ENCODE data around the gene CRYL1. TPM values are rescaled to one million over a fixed set of nuclear protein-coding genes. Genes with fewer than 3 reads are reported as not detected.

Gene CRYL1
- total RNA-seq, 3 donors from 2014 or later = 27.5 to 68.3 (median 29.0) TPM

- Histone ChIP-seq H3K27ac (no peak overlapping the region), H3K4me3 (no peak overlapping the region), H3K4me1 (no peaks in the 10 kb centered on the region), H3K36me3 (no peaks in the 10 kb centered on the region), H3K27me3 (no peaks in the 10 kb centered on the region), H3K9me3 (peaks cover 0 to 6% of the 10 kb centered on the region in 2 donors)
- TF ChIP-seq POLR2AphosphoS5 (IDR thresholded peaks at IDR 0.05) (no peak), CTCF (IDR thresholded peaks at IDR 0.05) (no peak), POLR2A (IDR thresholded peaks at IDR 0.05) (no peak)
- intact Hi-C loops (cut with DNase I; ENCODE audit: low total_unique reads) = no loop called here
- DNase-seq (ENCODE audit: low spot score in 2 of 2) = no peak
These were observed 24.5 kb downstream of the CRYL1 start for GRCh38 chr13:20501120-20501519.

GRCh38 chr13:20499986-20500385, 25.7 kb downstream of the CRYL1 start:
- no peaks in the 10 kb centered on the region for H3K36me3 ChIP-seq
- no peak overlapping the region for H3K4me3 ChIP-seq
- H3K9me3 ChIP-seq = peaks cover 0 to 6% of the 10 kb centered on the region in 2 donors
- no peak for TF ChIP-seq POLR2AphosphoS5 (IDR thresholded peaks at IDR 0.05)
- no peaks in the 10 kb centered on the region for H3K4me1 ChIP-seq
- no peak for DNase-seq (ENCODE audit: low spot score in 2 of 2)
- no peak overlapping the region for H3K27ac ChIP-seq
- H3K27me3 ChIP-seq = no peaks in the 10 kb centered on the region
- intact Hi-C loops (cut with DNase I; ENCODE audit: low total_unique reads) = no loop called here

- no peak for TF ChIP-seq POLR2AphosphoS5 (IDR thresholded peaks at IDR 0.05)
- TF ChIP-seq POLR2A (IDR thresholded peaks at IDR 0.05) = no peak
- no peak for TF ChIP-seq CTCF (IDR thresholded peaks at IDR 0.05)
These were observed 27.0 kb downstream of the CRYL1 start for GRCh38 chr13:20498659-20499058.

GRCh38 chr13:20498129-20498528, 27.5 kb downstream of the CRYL1 start:
- no peaks in the 10 kb centered on the region for H3K4me1 ChIP-seq
- intact Hi-C loops (cut with DNase I; ENCODE audit: low total_unique reads) = no loop called here
- H3K9me3 ChIP-seq = peaks cover 0 to 6% of the 10 kb centered on the region in 2 donors
- no peak overlapping the region for H3K4me3 ChIP-seq
- no peak overlapping the region for H3K27ac ChIP-seq
- TF ChIP-seq POLR2AphosphoS5 (IDR thresholded peaks at IDR 0.05) = no peak
- no peak for TF ChIP-seq POLR2A (IDR thresholded peaks at IDR 0.05)
- no peak for TF ChIP-seq CTCF (IDR thresholded peaks at IDR 0.05)
- DNase-seq (ENCODE audit: low spot score in 2 of 2) = no peak
- H3K27me3 ChIP-seq = no peaks in the 10 kb centered on the region
- H3K36me3 ChIP-seq = no peaks in the 10 kb centered on the region

More at GRCh38 chr13:20498659-20499058, 27.0 kb downstream of the CRYL1 start:
- H3K9me3 ChIP-seq = peaks cover 0 to 6% of the 10 kb centered on the region in 2 donors
- H3K4me3 ChIP-seq = no peak overlapping the region
- H3K27ac ChIP-seq = no peak overlapping the region
- H3K36me3 ChIP-seq = no peaks in the 10 kb centered on the region
- no peaks in the 10 kb centered on the region for H3K4me1 ChIP-seq
- intact Hi-C loops (cut with DNase I; ENCODE audit: low total_unique reads) = no loop called here
- DNase-seq (ENCODE audit: low spot score in 2 of 2) = no peak
- H3K27me3 ChIP-seq = no peaks in the 10 kb centered on the region

- DNase-seq (ENCODE audit: low spot score in 2 of 2) = no peak
- no peaks in the 10 kb centered on the region for H3K4me1 ChIP-seq
- no peak for TF ChIP-seq POLR2AphosphoS5 (IDR thresholded peaks at IDR 0.05)
- no peak for TF ChIP-seq POLR2A (IDR thresholded peaks at IDR 0.05)
- TF ChIP-seq CTCF (IDR thresholded peaks at IDR 0.05) = no peak
- no peaks in the 10 kb centered on the region for H3K36me3 ChIP-seq
- no peak overlapping the region for H3K27ac ChIP-seq
- H3K9me3 ChIP-seq = peaks cover 0 to 6% of the 10 kb centered on the region in 2 donors
- intact Hi-C loops (cut with DNase I; ENCODE audit: low total_unique reads) = no loop called here
- H3K4me3 ChIP-seq = no peak overlapping the region
- H3K27me3 ChIP-seq = no peaks in the 10 kb centered on the region
These were observed 28.5 kb downstream of the CRYL1 start for GRCh38 chr13:20497006-20497775.

Measured in breast epithelium (tissue), 4 donors.